ENCODE results near the gene CDC42BPA. TPM values are rescaled to one million over a fixed set of nuclear protein-coding genes. Genes with fewer than 3 reads are reported as not detected.

Gene CDC42BPA
- total and polyA plus RNA-seq, 2 donors (not counting 1 experiment from before 2014, with no cell fraction given) = 26.4 to 77.1 TPM

- no peak overlapping the region for H3K9ac ChIP-seq (ENCODE audit: insufficient read depth, low read length)
- no peak for DNase-seq (ENCODE audit: low read depth in 2 of 2)
- no peaks in the 10 kb centered on the region for H3K79me2 ChIP-seq (ENCODE audit: control insufficient read depth, insufficient read depth, low read length)
- no peak overlapping the region for H2AFZ ChIP-seq (ENCODE audit: low read length)
- H3K36me3 ChIP-seq (ENCODE audit: control insufficient read depth, insufficient read depth, low read length) = peaks cover 4% of the 10 kb centered on the region
- H3K27ac ChIP-seq (ENCODE audit: insufficient read depth, low read length) = no peak overlapping the region
- H3K4me2 ChIP-seq (ENCODE audit: extremely low read depth, insufficient read depth, low read length) = no peak overlapping the region
- TF ChIP-seq CTCF (conservative IDR thresholded peaks at IDR 0.05 in 1 of 2, IDR thresholded peaks at IDR 0.05 in 1 of 2; ENCODE audit: low read depth in 1 of 2, low read length in 2 of 2) (no peak), EZH2 (IDR thresholded peaks at IDR 0.05; ENCODE audit: low read length, missing control alignments) (no peak)
- H3K27me3 ChIP-seq (ENCODE audit: control insufficient read depth, insufficient read depth, low read length) = no peaks in the 10 kb centered on the region
- no peak overlapping the region for H3K4me3 ChIP-seq (replicated peaks in 1 of 4; ENCODE audit: control extremely low read depth in 1 of 4, insufficient read depth in 1 of 4, low read depth in 3 of 4, low read length in 4 of 4)
- no peaks in the 10 kb centered on the region for H4K20me1 ChIP-seq (ENCODE audit: control insufficient read depth, extremely low read depth, insufficient read depth, low read length)
- peaks cover 7% of the 10 kb centered on the region for H3K4me1 ChIP-seq (ENCODE audit: control insufficient read depth, extremely low read depth, insufficient read depth, low read length)
- no peaks in the 10 kb centered on the region for H3K9me3 ChIP-seq (ENCODE audit: control insufficient read depth, insufficient read depth, low read depth, low read length)
Observed at GRCh38 chr1:226973371-226973897, 344.9 kb downstream of the CDC42BPA start.

- Histone ChIP-seq H3K4me3 (replicated peaks in 1 of 4; ENCODE audit: control extremely low read depth in 1 of 4, insufficient read depth in 1 of 4, low read depth in 3 of 4, low read length in 4 of 4) (no peak overlapping the region), H3K4me1 (ENCODE audit: control insufficient read depth, extremely low read depth, insufficient read depth, low read length) (peaks cover 7% of the 10 kb centered on the region), H3K9ac (ENCODE audit: insufficient read depth, low read length) (no peak overlapping the region), H3K79me2 (ENCODE audit: control insufficient read depth, insufficient read depth, low read length) (no peaks in the 10 kb centered on the region), H3K9me3 (ENCODE audit: control insufficient read depth, insufficient read depth, low read depth, low read length) (no peaks in the 10 kb centered on the region), H2AFZ (ENCODE audit: low read length) (no peak overlapping the region), H3K27me3 (ENCODE audit: control insufficient read depth, insufficient read depth, low read length) (no peaks in the 10 kb centered on the region), H3K36me3 (ENCODE audit: control insufficient read depth, insufficient read depth, low read length) (peaks cover 2% of the 10 kb centered on the region), H4K20me1 (ENCODE audit: control insufficient read depth, extremely low read depth, insufficient read depth, low read length) (no peaks in the 10 kb centered on the region), H3K4me2 (ENCODE audit: extremely low read depth, insufficient read depth, low read length) (no peak overlapping the region), H3K27ac (ENCODE audit: insufficient read depth, low read length) (no peak overlapping the region)
- DNase-seq (ENCODE audit: low read depth in 2 of 2) = no peak
- TF ChIP-seq CTCF (conservative IDR thresholded peaks at IDR 0.05 in 1 of 2, IDR thresholded peaks at IDR 0.05 in 1 of 2; ENCODE audit: low read depth in 1 of 2, low read length in 2 of 2) = no peak
- no peak for TF ChIP-seq EZH2 (IDR thresholded peaks at IDR 0.05; ENCODE audit: low read length, missing control alignments)
Observed at GRCh38 chr1:226972931-226973330, 345.4 kb downstream of the CDC42BPA start.

GRCh38 chr1:226971765-226972164 lies 346.5 kb downstream of the CDC42BPA start:
- H3K79me2 ChIP-seq (ENCODE audit: control insufficient read depth, insufficient read depth, low read length) = no peaks in the 10 kb centered on the region
- no peak overlapping the region for H2AFZ ChIP-seq (ENCODE audit: low read length)
- no peak for DNase-seq (ENCODE audit: low read depth in 2 of 2)
- peaks cover 7% of the 10 kb centered on the region for H3K4me1 ChIP-seq (ENCODE audit: control insufficient read depth, extremely low read depth, insufficient read depth, low read length)
- H4K20me1 ChIP-seq (ENCODE audit: control insufficient read depth, extremely low read depth, insufficient read depth, low read length) = no peaks in the 10 kb centered on the region
- TF ChIP-seq CTCF (conservative IDR thresholded peaks at IDR 0.05 in 1 of 2, IDR thresholded peaks at IDR 0.05 in 1 of 2; ENCODE audit: low read depth in 1 of 2, low read length in 2 of 2) = no peak
- no peak for TF ChIP-seq EZH2 (IDR thresholded peaks at IDR 0.05; ENCODE audit: low read length, missing control alignments)
- no peak overlapping the region for H3K27ac ChIP-seq (ENCODE audit: insufficient read depth, low read length)
- no peak overlapping the region for H3K4me2 ChIP-seq (ENCODE audit: extremely low read depth, insufficient read depth, low read length)
- no peaks in the 10 kb centered on the region for H3K27me3 ChIP-seq (ENCODE audit: control insufficient read depth, insufficient read depth, low read length)
- peaks cover 2% of the 10 kb centered on the region for H3K36me3 ChIP-seq (ENCODE audit: control insufficient read depth, insufficient read depth, low read length)
- H3K4me3 ChIP-seq (replicated peaks in 1 of 4; ENCODE audit: control extremely low read depth in 1 of 4, insufficient read depth in 1 of 4, low read depth in 3 of 4, low read length in 4 of 4) = no peak overlapping the region
- H3K9ac ChIP-seq (ENCODE audit: insufficient read depth, low read length) = no peak overlapping the region
- H3K9me3 ChIP-seq (ENCODE audit: control insufficient read depth, insufficient read depth, low read depth, low read length) = no peaks in the 10 kb centered on the region
